Liver (tissue), 8 donors: ENCODE results near the gene SMIM45.

ENCODE experiments used
- DNase-seq: peaks from one replicate; pipeline ENCODE4 v3.0.0-alpha.2; 2017; ENCODE audit warnings: low spot score
- H3K27ac ChIP-seq, 2 donors: one replicate each; pipeline ENCODE4 v1.7.0; 2013; ENCODE audit warnings: inconsistent platforms in 2 of 2, low read length in 2 of 2, control low read depth in 1 of 2, low read depth in 1 of 2, mild to moderate bottlenecking in 1 of 2
- H3K27me3 ChIP-seq, 4 donors: one replicate each; pipeline versions ENCODE4 v1.6.1 to v1.7.0; 2013; ENCODE audit warnings: low read length in 3 of 4, inconsistent platforms in 1 of 4, mild to moderate bottlenecking in 1 of 4, moderate library complexity in 1 of 4; ENCODE audit not compliant: control insufficient read depth in 4 of 4, insufficient read depth in 4 of 4
- H3K36me3 ChIP-seq, 4 donors: one replicate each; pipeline versions ENCODE4 v1.6.1 to v1.7.0; 2013; ENCODE audit warnings: low read length in 3 of 4, mild to moderate bottlenecking in 3 of 4, low read depth in 1 of 4, moderate library complexity in 1 of 4; ENCODE audit not compliant: control insufficient read depth in 4 of 4, insufficient read depth in 3 of 4
- H3K4me1 ChIP-seq, 4 donors: one replicate each; pipeline versions ENCODE4 v1.6.1 to v1.7.0; 2013; ENCODE audit warnings: low read length in 3 of 4, mild to moderate bottlenecking in 3 of 4, moderate library complexity in 1 of 4; ENCODE audit not compliant: control insufficient read depth in 4 of 4, insufficient read depth in 4 of 4
- H3K4me3 ChIP-seq, 3 donors: one replicate each; pipeline versions ENCODE4 v1.6.1 to v1.7.0; 2013; ENCODE audit warnings: low read length in 3 of 3, control low read depth in 1 of 3, low read depth in 1 of 3, mild to moderate bottlenecking in 1 of 3
- H3K9ac ChIP-seq, 2 donors: one replicate each; pipeline ENCODE4 v1.7.0; 2013; ENCODE audit warnings: low read length in 2 of 2, mild to moderate bottlenecking in 2 of 2, moderate library complexity in 2 of 2, control low read depth in 1 of 2, low read depth in 1 of 2
- H3K9me3 ChIP-seq, 4 donors: one replicate each; pipeline versions ENCODE4 v1.6.1 to v1.7.0; 2013; ENCODE audit warnings: low read length in 3 of 4; ENCODE audit not compliant: control insufficient read depth in 4 of 4
- ATF3 ChIP-seq: IDR thresholded peaks from 2 replicates; pipeline ENCODE4 v1.6.1; 2016; ENCODE audit warnings: antibody characterized with exemption
- CTCF ChIP-seq: fragments of 150-350 bp; IDR thresholded peaks from 2 replicates; pipeline ENCODE4 v1.5.1; 2017; ENCODE audit warnings: improper control_type of control experiment, low read depth, low read length; ENCODE audit not compliant: missing input control
- FOXA1 ChIP-seq: IDR thresholded peaks from 2 replicates; pipeline ENCODE4 v1.6.1; 2016; ENCODE audit warnings: antibody characterized with exemption
- FOXA2 ChIP-seq: IDR thresholded peaks from 2 replicates; pipeline ENCODE4 v1.6.1; 2016; ENCODE audit warnings: antibody characterized with exemption
- GABPA ChIP-seq, 2 donors: IDR thresholded peaks in 1 of 2; conservative IDR thresholded peaks in 1 of 2; 2 replicates each; pipeline ENCODE4 v1.6.1; 2016; ENCODE audit warnings: antibody characterized with exemption in 2 of 2, mild to moderate bottlenecking in 1 of 2, moderate library complexity in 1 of 2
- HNF4A ChIP-seq, 2 donors: conservative IDR thresholded peaks; 2 replicates each; pipeline ENCODE4 v1.6.1; 2016; ENCODE audit warnings: antibody characterized with exemption in 2 of 2, mild to moderate bottlenecking in 2 of 2
- HNF4G ChIP-seq: IDR thresholded peaks from 2 replicates; pipeline ENCODE4 v1.6.1; 2016; ENCODE audit warnings: antibody characterized with exemption
- JUND ChIP-seq, 2 donors: IDR thresholded peaks; 2 replicates each; pipeline ENCODE4 v1.6.1; 2016; ENCODE audit warnings: antibody characterized with exemption in 2 of 2
- NR2F2 ChIP-seq: IDR thresholded peaks from 2 replicates; pipeline ENCODE4 v1.6.1; 2016; ENCODE audit warnings: antibody characterized with exemption
- RAD21 ChIP-seq, 2 donors: IDR thresholded peaks; 2 replicates each; pipeline ENCODE4 v1.6.1; 2016; ENCODE audit warnings: antibody characterized with exemption in 2 of 2, mild to moderate bottlenecking in 2 of 2
- REST ChIP-seq: IDR thresholded peaks from 2 replicates; pipeline ENCODE4 v1.6.1; 2016; ENCODE audit warnings: antibody characterized with exemption, mild to moderate bottlenecking
- RXRA ChIP-seq, 2 donors: IDR thresholded peaks; 2 replicates each; pipeline ENCODE4 v1.6.1; 2017 to 2018; ENCODE audit warnings: antibody characterized with exemption in 2 of 2, mild to moderate bottlenecking in 1 of 2
- SP1 ChIP-seq: IDR thresholded peaks from 2 replicates; pipeline ENCODE4 v1.6.1; 2018; ENCODE audit warnings: antibody characterized with exemption, mild to moderate bottlenecking
- YY1 ChIP-seq: IDR thresholded peaks from 2 replicates; pipeline ENCODE4 v1.6.1; 2016; ENCODE audit warnings: antibody characterized with exemption, mild to moderate bottlenecking
- WGBS: extraction: QIAGEN DNeasy Blood & Tissue Kit; methylation state at CpG from one replicate; pipeline ENCODE4 v1.1.7; 2013; 5-methylcytosine and 5-hydroxymethylcytosine counted together
- donor health status: healthy.
- donor health status: healthy.
- donor health status: healthy.
- donor health status: healthy.
- donor health status: healthy.

The SMIM45 gene

GRCh38 chr22:41951898-41952474 lies at the start of gene SMIM45:
TSS of gene SMIM45 (plus strand) at chr22:41952150.
- H3K27ac ChIP-seq = no peak within 1 kb of the TSS

GRCh38 chr22:41902932-41903421 lies 49.0 kb upstream of the SMIM45 start:
- peak overlapping the region; percentile 47 to 84 for H3K27ac ChIP-seq
- H3K27me3 ChIP-seq = no peaks in the 10 kb centered on the region
- no peak overlapping the region for H3K9ac ChIP-seq
- H3K36me3 ChIP-seq = peaks cover 31 to 52% (median 44%) of the 10 kb centered on the region in 4 donors
- WGBS = 42% methylated on average over 15 of the region's 15 CpGs
- no peak for DNase-seq
- H3K9me3 ChIP-seq = no peaks in the 10 kb centered on the region
- H3K4me3 ChIP-seq = no peak overlapping the region
- peaks cover 2 to 33% (median 20%) of the 10 kb centered on the region in 4 donors for H3K4me1 ChIP-seq
- TF ChIP-seq RAD21 (IDR thresholded peaks at IDR 0.05) (no peak), REST (peak; percentile 95), ATF3 (no peak), NR2F2 (peak; percentile 67), FOXA2 (no peak), YY1 (peak; percentile 65)

More at GRCh38 chr22:41951898-41952474, at the start of gene SMIM45:
- DNase-seq = no peak
- no peaks in the 10 kb centered on the region for H3K9me3 ChIP-seq
- no peak within 1 kb of the TSS for H3K9ac ChIP-seq
- no peak within 1 kb of the TSS for H3K4me3 ChIP-seq
- 72% methylated on average over 16 of the region's 16 CpGs for WGBS
- no peaks in the 10 kb centered on the region for H3K27me3 ChIP-seq
- H3K4me1 ChIP-seq = peaks cover 0 to 1% (median 0%) of the 10 kb centered on the region in 4 donors
- TF ChIP-seq NR2F2 = no peak
- TF ChIP-seq HNF4A (conservative IDR thresholded peaks at IDR 0.05) = no peak
- no peak for TF ChIP-seq RAD21 (IDR thresholded peaks at IDR 0.05)
- TF ChIP-seq RXRA (IDR thresholded peaks at IDR 0.05) = no peak
- no peak for TF ChIP-seq SP1
- no peak for TF ChIP-seq HNF4G
- TF ChIP-seq REST = no peak
- TF ChIP-seq CTCF = no peak
- no peak for TF ChIP-seq YY1
- TF ChIP-seq ATF3 = no peak
- no peak for TF ChIP-seq FOXA2
- TF ChIP-seq JUND (IDR thresholded peaks at IDR 0.05) = no peak
- no peak for TF ChIP-seq GABPA (IDR thresholded peaks at IDR 0.05 in 1 of 2, conservative IDR thresholded peaks at IDR 0.05 in 1 of 2)
- TF ChIP-seq FOXA1 = no peak
- no peaks in the 10 kb centered on the region for H3K36me3 ChIP-seq
